ENCODE data around the gene SUPT3H. TPM values are rescaled to one million over a fixed set of nuclear protein-coding genes. Genes with fewer than 3 reads are reported as not detected.
A peak's percentile ranks its signal among the peaks of the same experiment; 100 is the strongest.

The SUPT3H gene
- total and polyA plus RNA-seq, 4 donors: 0.85 to 4.8 (median 2.4) TPM

DNA sequence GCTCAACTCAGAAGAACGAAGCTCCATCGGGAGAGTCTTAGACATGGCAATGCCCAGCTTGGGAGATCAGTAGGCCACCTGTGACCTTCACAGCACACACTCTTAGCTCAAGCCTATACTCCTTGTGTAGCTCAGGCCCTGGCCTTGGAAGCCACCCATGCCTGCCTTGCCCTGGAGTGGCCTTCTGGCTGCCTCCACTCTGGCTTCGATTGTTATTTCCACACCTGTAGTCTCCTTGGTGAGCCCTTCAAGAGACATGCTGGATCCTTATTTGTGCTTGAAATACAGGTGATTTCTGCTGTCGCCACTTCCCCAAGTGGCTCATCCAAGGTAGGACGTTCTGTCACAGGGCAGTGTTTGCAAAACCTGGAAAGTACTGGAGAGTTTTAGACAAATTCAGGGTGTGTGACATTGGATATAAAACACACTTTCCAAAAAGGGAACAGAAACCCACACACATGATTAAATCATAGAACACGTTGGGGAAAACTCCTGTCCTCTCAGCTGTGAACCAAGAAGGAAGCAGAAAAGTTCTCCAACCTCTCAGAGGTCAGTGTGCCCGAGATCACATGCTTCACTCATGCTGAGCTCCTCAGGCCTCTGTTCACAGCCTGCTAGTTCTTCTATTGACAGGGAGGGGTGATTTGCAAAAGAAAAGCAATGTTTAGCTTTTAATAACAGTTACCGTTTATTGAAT lies 598.5 kb downstream of the SUPT3H start:
- no peak for DNase-seq (ENCODE audit: low spot score)
- no peak for TF ChIP-seq YY1 (IDR thresholded peaks at IDR 0.05)
- TF ChIP-seq HNF4G (IDR thresholded peaks at IDR 0.05): no peak
- TF ChIP-seq, protein P1, sequence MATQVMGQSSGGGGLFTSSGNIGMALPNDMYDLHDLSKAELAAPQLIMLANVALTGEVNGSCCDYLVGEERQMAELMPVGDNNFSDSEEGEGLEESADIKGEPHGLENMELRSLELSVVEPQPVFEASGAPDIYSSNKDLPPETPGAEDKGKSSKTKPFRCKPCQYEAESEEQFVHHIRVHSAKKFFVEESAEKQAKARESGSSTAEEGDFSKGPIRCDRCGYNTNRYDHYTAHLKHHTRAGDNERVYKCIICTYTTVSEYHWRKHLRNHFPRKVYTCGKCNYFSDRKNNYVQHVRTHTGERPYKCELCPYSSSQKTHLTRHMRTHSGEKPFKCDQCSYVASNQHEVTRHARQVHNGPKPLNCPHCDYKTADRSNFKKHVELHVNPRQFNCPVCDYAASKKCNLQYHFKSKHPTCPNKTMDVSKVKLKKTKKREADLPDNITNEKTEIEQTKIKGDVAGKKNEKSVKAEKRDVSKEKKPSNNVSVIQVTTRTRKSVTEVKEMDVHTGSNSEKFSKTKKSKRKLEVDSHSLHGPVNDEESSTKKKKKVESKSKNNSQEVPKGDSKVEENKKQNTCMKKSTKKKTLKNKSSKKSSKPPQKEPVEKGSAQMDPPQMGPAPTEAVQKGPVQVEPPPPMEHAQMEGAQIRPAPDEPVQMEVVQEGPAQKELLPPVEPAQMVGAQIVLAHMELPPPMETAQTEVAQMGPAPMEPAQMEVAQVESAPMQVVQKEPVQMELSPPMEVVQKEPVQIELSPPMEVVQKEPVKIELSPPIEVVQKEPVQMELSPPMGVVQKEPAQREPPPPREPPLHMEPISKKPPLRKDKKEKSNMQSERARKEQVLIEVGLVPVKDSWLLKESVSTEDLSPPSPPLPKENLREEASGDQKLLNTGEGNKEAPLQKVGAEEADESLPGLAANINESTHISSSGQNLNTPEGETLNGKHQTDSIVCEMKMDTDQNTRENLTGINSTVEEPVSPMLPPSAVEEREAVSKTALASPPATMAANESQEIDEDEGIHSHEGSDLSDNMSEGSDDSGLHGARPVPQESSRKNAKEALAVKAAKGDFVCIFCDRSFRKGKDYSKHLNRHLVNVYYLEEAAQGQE (IDR thresholded peaks at IDR 0.05): no peak
- TF ChIP-seq FOXA2 (IDR thresholded peaks at IDR 0.05): no peak
- no peak for TF ChIP-seq RAD21 (IDR thresholded peaks at IDR 0.05)
- TF ChIP-seq TAF1 (conservative IDR thresholded peaks at IDR 0.05): no peak
- TF ChIP-seq JUND (IDR thresholded peaks at IDR 0.05): no peak
- TF ChIP-seq, protein P2, sequence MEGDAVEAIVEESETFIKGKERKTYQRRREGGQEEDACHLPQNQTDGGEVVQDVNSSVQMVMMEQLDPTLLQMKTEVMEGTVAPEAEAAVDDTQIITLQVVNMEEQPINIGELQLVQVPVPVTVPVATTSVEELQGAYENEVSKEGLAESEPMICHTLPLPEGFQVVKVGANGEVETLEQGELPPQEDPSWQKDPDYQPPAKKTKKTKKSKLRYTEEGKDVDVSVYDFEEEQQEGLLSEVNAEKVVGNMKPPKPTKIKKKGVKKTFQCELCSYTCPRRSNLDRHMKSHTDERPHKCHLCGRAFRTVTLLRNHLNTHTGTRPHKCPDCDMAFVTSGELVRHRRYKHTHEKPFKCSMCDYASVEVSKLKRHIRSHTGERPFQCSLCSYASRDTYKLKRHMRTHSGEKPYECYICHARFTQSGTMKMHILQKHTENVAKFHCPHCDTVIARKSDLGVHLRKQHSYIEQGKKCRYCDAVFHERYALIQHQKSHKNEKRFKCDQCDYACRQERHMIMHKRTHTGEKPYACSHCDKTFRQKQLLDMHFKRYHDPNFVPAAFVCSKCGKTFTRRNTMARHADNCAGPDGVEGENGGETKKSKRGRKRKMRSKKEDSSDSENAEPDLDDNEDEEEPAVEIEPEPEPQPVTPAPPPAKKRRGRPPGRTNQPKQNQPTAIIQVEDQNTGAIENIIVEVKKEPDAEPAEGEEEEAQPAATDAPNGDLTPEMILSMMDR (IDR thresholded peaks at IDR 0.05; ENCODE audit: low read depth, low read length, missing input control): no peak
- no peak for TF ChIP-seq HNF4A (conservative IDR thresholded peaks at IDR 0.05)
- TF ChIP-seq NR2F2 (IDR thresholded peaks at IDR 0.05): no peak
- TF ChIP-seq, protein P3, sequence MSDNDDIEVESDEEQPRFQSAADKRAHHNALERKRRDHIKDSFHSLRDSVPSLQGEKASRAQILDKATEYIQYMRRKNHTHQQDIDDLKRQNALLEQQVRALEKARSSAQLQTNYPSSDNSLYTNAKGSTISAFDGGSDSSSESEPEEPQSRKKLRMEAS (IDR thresholded peaks at IDR 0.05): peak; percentile 16
- no peak for TF ChIP-seq SP1 (IDR thresholded peaks at IDR 0.05)
- TF ChIP-seq, protein P4, sequence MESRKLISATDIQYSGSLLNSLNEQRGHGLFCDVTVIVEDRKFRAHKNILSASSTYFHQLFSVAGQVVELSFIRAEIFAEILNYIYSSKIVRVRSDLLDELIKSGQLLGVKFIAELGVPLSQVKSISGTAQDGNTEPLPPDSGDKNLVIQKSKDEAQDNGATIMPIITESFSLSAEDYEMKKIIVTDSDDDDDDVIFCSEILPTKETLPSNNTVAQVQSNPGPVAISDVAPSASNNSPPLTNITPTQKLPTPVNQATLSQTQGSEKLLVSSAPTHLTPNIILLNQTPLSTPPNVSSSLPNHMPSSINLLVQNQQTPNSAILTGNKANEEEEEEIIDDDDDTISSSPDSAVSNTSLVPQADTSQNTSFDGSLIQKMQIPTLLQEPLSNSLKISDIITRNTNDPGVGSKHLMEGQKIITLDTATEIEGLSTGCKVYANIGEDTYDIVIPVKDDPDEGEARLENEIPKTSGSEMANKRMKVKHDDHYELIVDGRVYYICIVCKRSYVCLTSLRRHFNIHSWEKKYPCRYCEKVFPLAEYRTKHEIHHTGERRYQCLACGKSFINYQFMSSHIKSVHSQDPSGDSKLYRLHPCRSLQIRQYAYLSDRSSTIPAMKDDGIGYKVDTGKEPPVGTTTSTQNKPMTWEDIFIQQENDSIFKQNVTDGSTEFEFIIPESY (IDR thresholded peaks at IDR 0.05): no peak
- TF ChIP-seq, protein P5, sequence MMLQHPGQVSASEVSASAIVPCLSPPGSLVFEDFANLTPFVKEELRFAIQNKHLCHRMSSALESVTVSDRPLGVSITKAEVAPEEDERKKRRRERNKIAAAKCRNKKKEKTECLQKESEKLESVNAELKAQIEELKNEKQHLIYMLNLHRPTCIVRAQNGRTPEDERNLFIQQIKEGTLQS (IDR thresholded peaks at IDR 0.05): no peak
- TF ChIP-seq GABPA (IDR thresholded peaks at IDR 0.05 in 1 of 2, conservative IDR thresholded peaks at IDR 0.05 in 1 of 2): no peak
- TF ChIP-seq RXRA (IDR thresholded peaks at IDR 0.05): peak in 1 of 2 donors; percentile 35
- no peak for TF ChIP-seq FOXA1 (IDR thresholded peaks at IDR 0.05)
- Histone ChIP-seq H3K4me3 (ENCODE audit: low read depth in 1 of 3, low read length in 3 of 3) (no peak overlapping the region), H3K9ac (ENCODE audit: low read depth in 1 of 2, low read length in 2 of 2) (no peak overlapping the region), H3K4me1 (ENCODE audit: control insufficient read depth in 4 of 4, insufficient read depth in 4 of 4, low read length in 3 of 4) (no peaks in the 10 kb centered on the region), H3K27me3 (ENCODE audit: control insufficient read depth in 4 of 4, insufficient read depth in 4 of 4, low read length in 3 of 4) (no peaks in the 10 kb centered on the region), H3K36me3 (ENCODE audit: control insufficient read depth in 4 of 4, insufficient read depth in 3 of 4, low read depth in 1 of 4, low read length in 3 of 4) (no peaks in the 10 kb centered on the region), H3K27ac (ENCODE audit: low read depth in 1 of 2, low read length in 2 of 2) (no peak overlapping the region), H3K9me3 (ENCODE audit: control insufficient read depth in 4 of 4, low read length in 3 of 4) (no peaks in the 10 kb centered on the region)
- WGBS: 79% methylated on average over 8 of the region's 8 CpGs

Small RNA genes lying within 50 kb of the gene (small RNA-seq; reads per million reads assigned to genes)
- gene MIR586: not detected

Other genes with a start within 250 kb of the SUPT3H start
- gene RUNX2, start 49.6 kb downstream of the SUPT3H start, total RNA-seq: 1 to 10 TPM in 1 of 2 donors, under 1 TPM in 1; 0.42 to 1.1 TPM
- 1 to 10 TPM in 1 of 2 donors, under 1 TPM in 1; 0.09 to 1.5 TPM for gene RUNX2, start 49.6 kb downstream of the SUPT3H start, polyA plus RNA-seq